ENCODE measurements around the gene SLC7A10.
"Not testable (repeated sequence)": the region's sequence is repeated elsewhere in the genome, so short reads cannot be mapped to it uniquely, and the experiment has no call there.

SLC7A10 gene

DNA sequence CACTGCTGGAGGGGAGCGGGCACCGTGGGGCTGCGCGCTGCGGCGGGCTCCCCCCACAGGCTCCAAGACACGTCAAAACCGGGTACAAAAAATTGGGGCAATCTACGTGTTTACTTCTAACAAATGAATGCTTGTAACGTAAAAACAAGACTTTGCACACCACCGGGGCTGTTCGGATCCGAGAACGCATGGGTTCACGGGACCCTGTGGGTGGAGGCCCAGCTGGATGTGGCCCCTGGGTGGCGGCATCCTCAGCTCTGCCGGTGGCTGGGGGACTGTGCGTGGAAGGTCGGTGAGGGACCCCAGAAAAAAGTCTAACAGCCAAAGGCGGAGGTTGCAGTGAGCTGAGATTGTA lies 10.3 kb upstream of the SLC7A10 start:
- no peak for DNase-seq

DNA sequence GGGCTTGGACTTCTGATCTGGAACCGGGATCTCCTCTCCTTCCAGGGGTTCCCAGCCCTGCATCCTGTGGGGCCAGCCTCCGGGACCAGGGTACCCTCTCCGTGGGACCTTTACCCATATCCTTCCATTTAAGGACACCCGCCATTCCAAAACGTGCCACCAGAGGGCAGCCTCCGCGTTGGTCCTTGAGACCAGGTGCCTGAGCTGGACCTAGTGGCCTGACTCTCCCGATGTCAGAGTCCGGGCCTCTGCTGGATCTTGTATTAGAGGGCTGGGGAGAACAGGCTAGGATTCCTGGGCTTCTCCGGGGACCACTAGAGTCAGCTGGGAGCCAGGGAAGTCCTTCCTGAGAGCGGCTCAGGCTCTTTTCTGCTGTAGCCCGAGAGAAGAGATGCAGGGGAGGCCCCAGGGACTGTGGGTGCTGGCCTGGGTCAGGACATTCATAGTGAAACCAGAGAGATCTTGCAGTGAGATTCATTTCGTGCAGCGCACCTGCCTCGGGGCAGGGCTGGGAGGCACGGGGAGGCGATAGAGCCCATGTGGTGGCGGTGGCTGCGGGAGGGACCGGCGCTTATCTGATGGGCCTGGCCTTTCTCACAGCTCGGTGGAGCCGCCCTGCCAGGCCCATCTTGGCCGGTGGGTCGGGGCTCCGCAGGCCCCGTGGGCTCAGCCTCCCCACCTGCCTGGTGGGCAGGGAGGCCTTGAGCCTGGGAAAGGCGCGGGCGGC lies 9.8 kb upstream of the SLC7A10 start:
- peak; percentile 78 for DNase-seq

DNA sequence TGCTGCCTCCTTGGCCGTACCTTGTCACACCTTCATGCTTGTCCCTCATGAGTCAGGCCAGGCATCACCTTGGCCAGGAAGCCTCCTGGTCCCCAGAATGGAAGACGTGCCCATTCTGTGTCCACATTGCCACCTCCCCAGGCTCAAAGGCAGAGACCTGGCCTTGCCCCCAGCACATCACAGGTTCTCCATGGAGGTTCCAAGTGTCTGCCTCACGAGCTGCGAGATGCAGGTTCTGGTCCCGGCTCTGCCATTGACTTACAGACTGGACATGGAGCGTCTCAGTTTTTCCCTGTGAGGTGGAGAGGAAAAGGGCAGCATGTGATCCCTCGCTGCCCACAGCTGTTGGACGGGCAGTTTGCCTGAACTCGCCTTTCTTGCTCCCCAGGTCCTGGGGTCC lies 9.1 kb upstream of the SLC7A10 start:
- DNase-seq, result no peak

DNA sequence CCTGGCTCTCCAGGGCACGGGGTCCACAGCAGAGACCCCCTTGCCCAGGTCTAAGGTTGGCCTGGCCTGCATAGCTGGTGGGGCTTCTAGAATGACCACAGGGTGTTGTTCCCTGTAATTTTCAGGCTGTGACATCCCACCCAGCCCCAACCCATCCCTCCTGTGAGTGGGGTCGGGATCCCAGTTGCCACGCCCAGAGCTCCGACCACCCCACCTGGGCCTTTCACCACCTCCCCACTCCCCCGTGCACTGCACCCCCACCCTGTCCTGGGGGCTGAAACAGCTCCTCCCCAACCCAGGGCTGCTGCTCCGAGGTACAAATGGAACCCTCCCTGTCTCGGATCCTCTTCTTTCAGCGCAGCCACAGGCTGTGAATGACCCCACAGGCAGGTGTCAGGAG lies 8.4 kb upstream of the SLC7A10 start:
- DNase-seq, result no peak

DNA sequence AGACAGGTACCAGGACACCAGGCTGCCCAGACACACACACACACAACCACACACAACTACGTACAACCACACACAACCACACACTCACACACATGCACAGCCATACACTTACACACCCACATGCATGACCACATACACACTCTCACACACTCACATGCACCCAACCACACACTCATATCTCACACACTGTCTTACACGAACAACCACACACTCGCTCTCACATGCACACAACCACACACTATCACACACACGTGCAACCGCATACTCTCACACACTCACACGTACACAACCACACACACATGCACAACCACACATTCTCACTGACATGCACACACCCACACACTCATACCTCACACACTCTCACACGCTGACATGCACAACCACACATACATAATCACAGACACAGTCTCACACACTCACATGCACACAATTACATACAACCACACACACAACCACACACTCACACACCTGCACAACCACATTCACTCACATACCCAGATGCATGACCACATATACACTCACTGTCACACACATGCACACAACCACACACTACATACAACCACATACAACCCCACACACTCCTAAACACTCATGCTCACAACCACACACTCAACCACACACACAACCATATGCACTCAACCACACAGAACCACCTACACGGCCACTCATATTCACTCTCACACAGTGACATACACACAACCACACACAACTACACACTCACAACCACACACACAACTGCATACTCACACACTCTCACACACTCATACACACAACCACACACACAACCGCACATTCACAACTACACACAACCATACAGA lies 7.6 kb upstream of the SLC7A10 start:
- DNase-seq, result no peak

DNA sequence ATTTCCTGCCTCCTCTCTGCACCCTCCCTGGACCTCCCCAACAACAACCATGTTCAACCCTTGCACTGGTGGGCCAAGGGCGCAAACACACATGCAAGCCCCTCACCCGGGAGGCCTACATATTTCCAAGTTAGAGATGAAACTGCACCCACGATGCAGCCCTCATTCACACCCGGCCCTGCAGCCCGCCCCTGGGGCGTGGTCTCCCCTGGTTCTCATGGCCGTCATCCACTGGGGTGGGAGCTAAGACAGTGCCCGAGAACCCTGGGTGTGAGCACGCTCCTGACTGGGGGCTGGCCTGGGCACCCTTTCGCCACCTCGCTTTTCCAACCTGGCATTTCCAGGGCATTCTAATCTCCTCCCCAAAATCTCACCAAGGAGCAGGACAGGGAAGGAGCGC lies 7.0 kb upstream of the SLC7A10 start:
- no peak for DNase-seq

DNA sequence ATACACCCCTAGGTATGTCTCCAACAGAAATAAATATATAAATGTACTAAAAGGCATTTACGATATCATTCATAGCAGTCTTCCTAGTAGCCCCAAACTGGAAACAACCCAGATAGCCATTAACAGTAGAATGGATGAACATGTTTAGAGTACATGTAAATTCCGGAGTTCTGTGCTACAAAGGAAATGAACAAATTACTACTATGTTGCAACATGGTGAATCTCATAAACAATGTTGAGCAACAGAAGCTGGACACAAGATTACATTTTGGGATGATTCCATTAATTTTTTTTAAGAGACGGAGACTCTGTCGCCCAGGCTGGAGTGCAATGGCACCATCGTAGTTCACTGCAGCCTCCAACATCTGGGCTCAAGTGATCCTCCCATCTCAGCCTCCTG lies 5.9 kb upstream of the SLC7A10 start:
- no peak for DNase-seq

DNA sequence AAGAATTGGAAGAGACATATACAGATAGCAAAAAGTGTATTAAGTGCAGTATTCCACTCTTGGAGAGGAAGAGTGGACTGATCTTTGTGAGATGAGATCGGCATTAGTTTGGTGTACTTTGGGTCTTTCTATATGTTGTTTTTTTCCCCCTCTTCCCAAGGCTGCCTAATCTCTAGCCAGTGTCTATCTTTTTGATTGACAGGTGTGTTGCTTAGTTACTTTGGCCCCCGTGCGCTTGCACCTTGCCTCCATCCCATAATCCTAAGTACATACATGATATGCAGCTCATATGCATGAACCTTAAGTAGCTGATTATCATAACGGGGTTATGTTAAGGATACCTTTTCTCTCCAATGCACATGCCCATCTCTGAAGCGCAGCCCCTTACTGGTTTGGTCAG lies 4.3 kb upstream of the SLC7A10 start:
- DNase-seq, result no peak

DNA sequence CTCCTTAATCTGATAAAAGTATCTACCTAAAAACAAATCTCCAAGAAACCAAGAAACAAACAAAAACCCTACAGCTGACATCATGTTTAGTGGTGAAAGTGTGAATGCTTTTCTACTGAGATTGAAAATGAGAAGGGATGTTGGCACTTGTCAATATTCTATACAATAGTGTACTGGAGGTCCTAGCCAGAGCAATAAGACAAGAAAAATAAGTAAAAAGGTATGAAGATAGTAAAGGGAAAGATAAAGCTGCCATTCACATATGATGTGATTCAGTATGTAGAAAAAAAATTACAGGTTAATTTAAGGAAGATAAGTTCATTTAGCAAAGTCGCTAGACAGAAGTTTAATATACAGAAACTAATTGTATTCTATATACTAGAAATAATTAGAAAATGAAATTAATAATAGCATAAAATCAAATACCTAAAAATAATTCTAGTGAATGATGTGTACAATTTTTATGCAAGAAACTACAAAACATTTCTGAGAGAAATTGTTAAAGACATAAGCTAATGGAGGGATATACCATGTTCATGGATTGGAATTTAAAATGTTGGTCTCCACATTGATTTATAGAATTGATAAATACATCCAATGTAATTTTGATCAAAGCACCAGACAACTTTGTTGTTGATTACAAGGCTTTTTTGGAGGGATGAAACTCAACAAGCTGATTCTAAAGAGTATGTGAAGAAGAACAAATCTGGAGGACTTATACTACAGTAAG lies 2.4 kb upstream of the SLC7A10 start:
- DNase-seq, result no peak

DNA sequence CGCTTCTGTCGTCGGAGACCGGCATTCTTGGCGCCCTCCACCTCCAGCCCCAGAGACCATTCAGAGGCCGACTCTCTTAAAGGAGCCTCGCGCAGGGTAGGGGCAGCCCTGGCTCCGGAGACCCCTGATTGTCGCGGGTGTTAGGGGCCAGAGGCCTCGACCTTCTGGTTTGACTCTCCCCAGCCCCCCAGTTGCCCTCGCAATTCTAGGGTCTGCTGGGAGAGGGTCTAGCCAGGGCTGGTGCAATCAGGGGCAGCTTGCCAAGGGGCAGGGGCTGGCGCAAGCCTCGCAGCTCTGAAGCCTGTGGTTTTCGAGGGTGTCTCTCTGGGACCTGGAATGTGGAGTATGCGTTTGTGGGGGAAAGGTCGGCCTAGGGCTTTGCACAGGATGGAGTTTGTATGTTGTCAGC lies 1.6 kb upstream of the SLC7A10 start:
- DNase-seq, result no peak

DNA sequence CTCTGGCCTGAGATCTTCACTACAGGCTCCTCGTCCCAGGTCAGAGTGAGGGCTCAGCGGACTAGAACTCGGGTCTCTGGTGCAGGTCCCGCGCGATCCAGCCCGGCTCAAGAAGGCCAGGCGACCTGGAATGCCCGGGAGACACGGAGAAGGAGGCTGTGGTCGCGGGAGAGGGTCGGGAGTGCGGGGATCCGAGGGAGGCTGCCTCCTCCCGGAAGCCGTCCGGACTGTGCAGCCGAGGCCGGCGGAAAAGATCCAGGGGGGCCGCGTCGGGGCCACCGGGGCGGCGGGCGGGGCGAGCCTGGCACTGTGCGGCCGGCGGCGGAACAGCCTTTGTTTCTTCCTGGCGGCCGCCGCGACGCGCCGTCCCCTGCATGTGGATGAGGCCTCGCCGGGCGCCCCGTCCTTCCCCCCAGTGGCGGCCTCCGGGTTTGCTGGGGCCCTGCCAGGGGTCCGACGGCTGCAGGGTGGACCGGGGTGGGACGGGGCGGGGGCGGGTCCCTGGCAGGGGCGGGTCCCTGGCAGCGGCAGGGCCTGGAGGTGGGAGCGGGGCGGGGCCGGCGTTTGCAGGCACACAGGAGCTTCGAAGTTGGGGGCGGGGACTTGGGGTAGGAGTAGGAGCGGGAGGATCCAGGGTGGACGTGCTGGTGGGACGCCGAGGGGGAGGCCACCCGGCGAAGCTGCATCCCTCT lies 1.0 kb upstream of the SLC7A10 start:
- no peak for DNase-seq

DNA sequence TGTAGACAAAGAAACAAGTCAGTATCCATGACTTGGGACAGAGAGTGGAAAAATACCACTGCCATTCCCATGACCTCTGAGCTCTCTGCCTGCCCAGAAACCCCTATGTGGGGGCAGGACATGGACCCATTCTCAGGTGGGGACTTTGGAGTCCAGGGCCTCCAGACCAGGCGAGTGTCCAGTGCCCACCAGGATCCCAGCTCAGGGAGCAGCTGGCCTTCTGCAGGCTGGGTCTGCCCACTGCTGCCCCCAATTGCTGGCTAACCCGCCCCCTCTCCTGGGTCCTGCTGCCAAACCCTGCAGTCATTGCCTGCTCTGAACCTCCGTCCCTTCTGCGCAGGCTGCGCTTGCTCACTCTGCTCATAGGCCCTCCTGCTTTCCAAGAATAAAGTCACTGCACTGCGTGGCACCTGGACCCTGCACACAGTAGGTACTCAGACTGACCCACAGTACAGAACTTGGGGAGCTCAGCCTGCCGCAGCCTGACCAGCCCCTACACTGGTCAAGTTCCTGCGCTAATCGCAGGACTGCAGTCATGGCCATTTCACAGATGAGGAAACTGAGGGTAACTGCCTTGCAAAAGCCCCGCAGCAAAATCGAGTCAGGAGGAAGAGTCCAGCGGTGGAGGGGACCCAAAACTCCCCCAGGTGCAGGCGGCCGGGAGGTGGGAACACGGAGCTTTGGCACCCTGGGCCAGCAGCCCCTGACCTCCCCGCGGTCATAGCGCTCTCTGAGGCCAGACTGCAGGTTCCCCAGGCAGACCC lies 774 bp downstream of the SLC7A10 start:
- no peak for DNase-seq

DNA sequence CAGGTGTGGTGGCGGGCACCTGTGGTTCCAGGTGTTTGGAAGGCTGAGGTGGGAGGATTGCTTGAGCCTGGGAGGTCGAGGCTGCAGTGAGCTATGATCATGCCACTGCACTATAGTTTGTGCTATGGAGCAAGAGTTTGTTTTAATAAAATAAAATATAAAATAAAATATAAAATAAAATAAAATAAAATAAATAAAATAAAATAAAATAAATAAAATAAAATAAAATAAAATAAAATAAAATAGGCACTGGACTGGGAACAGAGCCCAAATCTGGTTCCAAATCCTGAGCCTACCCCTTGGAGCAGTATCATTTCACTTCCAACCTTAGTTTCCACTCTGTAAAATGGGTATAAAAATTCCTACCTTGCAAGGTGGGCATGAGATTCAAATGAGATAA lies 3.4 kb downstream of the SLC7A10 start:
- not testable (repeated sequence) for DNase-seq

DNA sequence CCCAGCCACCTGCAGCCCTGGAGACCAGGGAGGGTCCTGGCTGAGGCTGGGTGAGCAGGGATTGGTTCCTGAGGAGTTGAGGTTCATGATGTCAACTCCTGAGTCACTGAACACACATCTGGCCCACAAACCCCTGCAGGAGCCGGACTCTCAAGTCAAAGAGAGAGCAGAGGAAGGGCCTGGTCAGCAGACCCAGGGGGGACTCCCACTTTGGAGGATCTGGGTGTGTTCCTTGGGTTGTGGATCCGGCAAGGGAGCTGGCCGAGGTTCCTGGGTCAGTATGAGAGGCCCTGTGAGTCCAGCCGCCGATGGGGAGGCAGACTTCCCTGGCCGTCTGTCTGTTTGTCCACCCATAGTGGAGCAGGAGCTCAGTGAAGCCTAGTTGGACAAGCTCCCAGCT lies 4.0 kb downstream of the SLC7A10 start:
- no peak for DNase-seq

DNA sequence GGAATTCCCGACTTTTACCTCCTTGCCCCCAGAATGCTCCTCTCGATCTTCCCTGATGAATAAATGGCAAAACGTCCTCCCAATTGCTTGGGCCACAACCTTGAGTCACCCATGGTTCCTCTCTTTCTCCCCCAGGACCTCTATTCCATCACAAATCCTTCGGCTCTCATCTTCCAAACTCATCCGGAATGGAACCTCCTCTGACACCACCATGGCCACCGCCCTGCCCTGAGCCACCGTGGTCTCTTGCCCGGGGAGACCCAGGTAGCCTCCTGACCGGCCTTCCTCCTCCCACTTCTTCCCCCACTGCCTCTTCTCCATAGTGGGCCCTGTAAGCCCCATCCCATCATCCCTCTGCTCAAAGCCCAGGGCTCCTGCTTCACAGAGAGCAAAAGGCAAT lies 4.9 kb downstream of the SLC7A10 start:
- no peak for DNase-seq

DNA sequence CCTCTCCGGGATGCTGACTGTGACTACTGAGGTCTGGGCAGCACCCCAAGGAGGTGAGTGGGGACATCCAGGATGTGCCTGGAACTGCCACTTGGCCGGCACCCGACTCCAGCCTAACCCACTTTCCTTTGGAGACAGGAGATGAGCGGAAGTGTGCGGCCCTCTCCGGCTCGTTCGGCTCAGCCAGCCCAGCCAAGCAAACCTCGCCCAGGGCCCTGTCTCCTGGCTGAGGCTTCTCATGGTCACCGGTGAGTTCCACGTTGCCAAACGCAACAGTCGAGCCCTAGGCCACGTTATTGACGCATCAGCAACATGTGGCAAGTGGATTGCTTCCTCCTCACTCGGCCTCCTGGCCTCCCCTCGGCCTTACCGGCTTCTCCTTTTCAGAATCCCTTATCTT lies 5.5 kb downstream of the SLC7A10 start:
- DNase-seq, result no peak

DNA sequence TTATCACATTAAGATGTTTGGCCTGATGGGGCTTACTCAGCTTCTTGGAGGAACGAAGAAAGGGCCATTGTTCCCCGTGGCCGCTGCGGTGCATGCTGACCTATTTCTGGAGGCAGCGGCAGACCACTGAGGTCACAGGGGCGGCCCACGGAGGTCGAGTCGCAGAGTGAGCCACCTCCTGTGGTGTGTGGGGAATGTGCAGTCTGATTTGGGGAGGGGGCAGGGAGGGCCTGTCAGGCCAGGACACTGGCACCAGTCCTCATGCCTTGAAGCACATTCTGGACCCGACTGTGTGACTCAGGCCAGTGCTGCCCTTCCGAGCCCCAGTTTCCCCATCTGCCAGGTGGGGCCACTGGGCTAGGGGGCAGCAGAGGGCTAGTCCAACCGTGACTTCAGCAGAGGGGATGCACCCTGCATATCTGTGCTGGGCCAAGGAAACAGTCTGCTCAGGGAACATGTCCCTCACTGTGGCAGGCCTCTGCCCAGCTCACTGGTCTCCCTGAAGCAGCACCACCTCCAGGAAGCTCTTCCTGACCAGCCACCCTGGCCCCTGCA lies 6.3 kb downstream of the SLC7A10 start:
- DNase-seq, result no peak

DNA sequence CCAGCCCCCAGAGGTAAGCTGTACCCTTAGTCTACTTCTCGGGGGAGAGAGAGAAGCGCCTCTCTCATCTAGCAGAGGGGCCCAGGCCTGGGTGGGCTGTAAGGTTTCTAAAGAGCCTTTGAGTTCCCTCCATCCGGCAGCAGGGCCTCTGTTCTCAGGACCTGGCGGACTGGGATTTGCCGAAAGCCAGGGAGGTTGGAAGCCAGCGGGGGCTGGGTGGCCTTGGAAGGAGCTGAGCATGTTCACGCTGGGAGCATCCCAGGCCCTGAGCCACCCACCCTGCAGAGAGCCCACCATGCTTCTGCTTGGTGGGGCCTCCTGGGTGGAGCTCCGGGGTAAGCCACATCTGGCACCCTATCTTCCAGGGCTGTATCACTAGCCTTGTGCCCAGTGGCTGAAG lies 7.8 kb downstream of the SLC7A10 start:
- no peak for DNase-seq

DNA sequence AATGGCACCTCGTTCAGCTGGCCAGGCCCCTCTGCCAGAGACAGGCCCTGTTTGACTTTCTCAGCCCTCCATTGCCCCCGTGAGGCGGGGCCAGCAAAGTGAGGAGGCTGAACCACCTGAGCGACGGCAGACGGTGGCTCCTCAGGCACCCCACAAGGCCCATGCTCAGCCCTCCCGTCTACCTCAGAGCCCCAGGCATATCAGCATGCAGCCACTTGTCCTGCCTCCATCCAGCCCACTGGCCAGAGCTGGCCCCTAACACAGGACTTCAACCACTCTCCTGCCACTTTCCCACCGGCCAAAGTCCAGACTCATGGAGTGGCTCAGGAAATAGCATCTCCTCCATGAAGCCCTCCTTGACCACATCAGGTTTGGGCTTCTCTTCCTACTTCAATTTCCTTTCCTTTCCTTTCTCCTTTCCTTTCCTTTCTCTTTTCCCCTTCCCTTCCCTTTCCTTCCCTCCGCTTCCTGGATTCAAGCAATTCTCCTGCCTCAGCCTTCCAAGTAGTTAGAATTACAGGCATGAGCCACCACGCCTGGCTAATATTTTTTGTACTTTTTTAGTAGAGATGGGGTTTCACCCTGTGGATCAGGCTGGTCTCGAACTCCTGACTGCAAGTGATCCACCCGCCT lies 9.3 kb downstream of the SLC7A10 start:
- DNase-seq, result no peak

DNA sequence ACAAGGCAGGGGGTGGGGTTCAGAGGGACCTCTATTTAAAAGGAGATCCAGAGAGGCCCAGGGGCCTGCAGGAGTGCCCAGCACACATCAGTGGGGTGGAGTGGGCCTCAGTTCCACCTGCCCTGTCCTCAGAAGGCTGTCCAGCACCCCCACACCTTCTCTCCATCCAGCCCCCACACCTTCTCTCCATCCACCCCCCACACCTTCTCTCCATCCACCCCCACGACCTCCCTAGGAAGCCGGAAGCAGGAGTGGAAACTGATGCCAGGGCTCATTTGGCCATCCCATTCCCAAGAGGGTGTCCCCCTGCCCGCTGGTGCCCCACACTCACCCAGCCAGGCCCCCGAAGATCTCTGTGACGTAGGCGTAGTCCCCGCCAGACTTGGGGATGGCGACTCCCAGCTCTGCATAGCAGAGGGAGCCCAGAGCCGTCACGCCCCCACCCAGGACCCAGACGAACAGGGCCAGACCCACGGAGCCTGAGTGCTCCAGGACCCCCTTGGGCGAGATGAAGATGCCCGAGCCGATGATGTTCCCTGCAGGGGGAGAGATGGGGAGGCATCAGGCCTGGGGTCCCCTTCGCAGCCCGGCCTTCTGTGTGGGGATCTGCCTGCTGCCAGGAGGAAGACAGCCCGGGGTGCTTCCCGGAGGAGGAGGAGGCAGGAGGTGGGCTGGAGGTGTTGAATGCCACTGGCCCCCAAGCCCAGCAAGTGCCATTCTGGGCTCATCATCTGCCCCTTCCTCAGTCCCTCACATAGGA lies 10.0 kb downstream of the SLC7A10 start:
- no peak for DNase-seq

DNA sequence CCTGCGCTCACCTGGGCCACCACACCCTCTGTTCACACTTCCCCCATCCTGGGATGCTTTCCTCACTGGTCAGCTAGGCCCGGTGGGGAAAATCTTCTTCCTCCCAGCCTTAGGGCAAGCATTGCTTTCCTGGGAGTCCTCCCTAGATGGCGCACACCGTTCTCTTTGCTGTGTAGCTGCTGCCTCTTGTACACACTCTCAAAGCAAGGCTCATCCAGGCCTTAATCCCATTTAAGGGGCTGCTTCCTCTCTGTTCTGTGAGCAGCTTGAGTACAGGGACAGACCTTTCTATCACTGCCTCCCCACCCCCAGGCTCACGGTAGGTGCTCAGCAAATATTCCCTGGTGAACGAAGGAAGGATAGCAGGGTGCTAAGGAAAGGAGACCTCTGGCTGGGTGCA lies 11.1 kb downstream of the SLC7A10 start:
- DNase-seq, result no peak

Data from activated T-cell treated with anti-CD3 and anti-CD28 coated beads for 4 hours (primary cell).